Liver (tissue), 9 donors: ENCODE measurements around the gene MPP1. TPM values are rescaled to one million over a fixed set of nuclear protein-coding genes. Genes with fewer than 3 reads are reported as not detected.
"Not testable (repeated sequence)": the region's sequence is repeated elsewhere in the genome, so short reads cannot be mapped to it uniquely, and the experiment has no call there.

Experiments
- DNase-seq: peaks from one replicate; pipeline ENCODE4 v3.0.0-alpha.2; 2017; ENCODE audit warnings: low spot score
- H3K27ac ChIP-seq, 2 donors: one replicate each; pipeline ENCODE4 v1.7.0; 2013; ENCODE audit warnings: inconsistent platforms in 2 of 2, low read length in 2 of 2, control low read depth in 1 of 2, low read depth in 1 of 2, mild to moderate bottlenecking in 1 of 2
- H3K27me3 ChIP-seq, 4 donors: one replicate each; pipeline versions ENCODE4 v1.6.1 to v1.7.0; 2013; ENCODE audit warnings: low read length in 3 of 4, inconsistent platforms in 1 of 4, mild to moderate bottlenecking in 1 of 4, moderate library complexity in 1 of 4; ENCODE audit not compliant: control insufficient read depth in 4 of 4, insufficient read depth in 4 of 4
- H3K36me3 ChIP-seq, 4 donors: one replicate each; pipeline versions ENCODE4 v1.6.1 to v1.7.0; 2013; ENCODE audit warnings: low read length in 3 of 4, mild to moderate bottlenecking in 3 of 4, low read depth in 1 of 4, moderate library complexity in 1 of 4; ENCODE audit not compliant: control insufficient read depth in 4 of 4, insufficient read depth in 3 of 4
- H3K4me1 ChIP-seq, 4 donors: one replicate each; pipeline versions ENCODE4 v1.6.1 to v1.7.0; 2013; ENCODE audit warnings: low read length in 3 of 4, mild to moderate bottlenecking in 3 of 4, moderate library complexity in 1 of 4; ENCODE audit not compliant: control insufficient read depth in 4 of 4, insufficient read depth in 4 of 4
- H3K4me3 ChIP-seq, 3 donors: one replicate each; pipeline versions ENCODE4 v1.6.1 to v1.7.0; 2013; ENCODE audit warnings: low read length in 3 of 3, control low read depth in 1 of 3, low read depth in 1 of 3, mild to moderate bottlenecking in 1 of 3
- H3K9ac ChIP-seq, 2 donors: one replicate each; pipeline ENCODE4 v1.7.0; 2013; ENCODE audit warnings: low read length in 2 of 2, mild to moderate bottlenecking in 2 of 2, moderate library complexity in 2 of 2, control low read depth in 1 of 2, low read depth in 1 of 2
- H3K9me3 ChIP-seq, 4 donors: one replicate each; pipeline versions ENCODE4 v1.6.1 to v1.7.0; 2013; ENCODE audit warnings: low read length in 3 of 4; ENCODE audit not compliant: control insufficient read depth in 4 of 4
- ATF3 ChIP-seq: IDR thresholded peaks from 2 replicates; pipeline ENCODE4 v1.6.1; 2016; ENCODE audit warnings: antibody characterized with exemption
- CTCF ChIP-seq: fragments of 150-350 bp; IDR thresholded peaks from 2 replicates; pipeline ENCODE4 v1.5.1; 2017; ENCODE audit warnings: improper control_type of control experiment, low read depth, low read length; ENCODE audit not compliant: missing input control
- EGR1 ChIP-seq, 2 donors: IDR thresholded peaks; 2 replicates each; pipeline ENCODE4 v1.6.1; 2016 to 2018; ENCODE audit warnings: antibody characterized with exemption in 2 of 2, low read depth in 2 of 2
- FOXA2 ChIP-seq: IDR thresholded peaks from 2 replicates; pipeline ENCODE4 v1.6.1; 2016; ENCODE audit warnings: antibody characterized with exemption
- GABPA ChIP-seq, 2 donors: IDR thresholded peaks in 1 of 2; conservative IDR thresholded peaks in 1 of 2; 2 replicates each; pipeline ENCODE4 v1.6.1; 2016; ENCODE audit warnings: antibody characterized with exemption in 2 of 2, mild to moderate bottlenecking in 1 of 2, moderate library complexity in 1 of 2
- HNF4A ChIP-seq, 2 donors: conservative IDR thresholded peaks; 2 replicates each; pipeline ENCODE4 v1.6.1; 2016; ENCODE audit warnings: antibody characterized with exemption in 2 of 2, mild to moderate bottlenecking in 2 of 2
- HNF4G ChIP-seq: IDR thresholded peaks from 2 replicates; pipeline ENCODE4 v1.6.1; 2016; ENCODE audit warnings: antibody characterized with exemption
- MAX ChIP-seq: IDR thresholded peaks from 2 replicates; pipeline ENCODE4 v1.6.1; 2016; ENCODE audit warnings: antibody characterized with exemption
- NR2F2 ChIP-seq: IDR thresholded peaks from 2 replicates; pipeline ENCODE4 v1.6.1; 2016; ENCODE audit warnings: antibody characterized with exemption
- RAD21 ChIP-seq, 2 donors: IDR thresholded peaks; 2 replicates each; pipeline ENCODE4 v1.6.1; 2016; ENCODE audit warnings: antibody characterized with exemption in 2 of 2, mild to moderate bottlenecking in 2 of 2
- REST ChIP-seq: IDR thresholded peaks from 2 replicates; pipeline ENCODE4 v1.6.1; 2016; ENCODE audit warnings: antibody characterized with exemption, mild to moderate bottlenecking
- RXRA ChIP-seq, 2 donors: IDR thresholded peaks; 2 replicates each; pipeline ENCODE4 v1.6.1; 2017 to 2018; ENCODE audit warnings: antibody characterized with exemption in 2 of 2, mild to moderate bottlenecking in 1 of 2
- TAF1 ChIP-seq: conservative IDR thresholded peaks from 2 replicates; pipeline ENCODE4 v1.6.1; 2016; ENCODE audit warnings: antibody characterized with exemption, mild to moderate bottlenecking
- YY1 ChIP-seq: IDR thresholded peaks from 2 replicates; pipeline ENCODE4 v1.6.1; 2016; ENCODE audit warnings: antibody characterized with exemption, mild to moderate bottlenecking
- WGBS: extraction: QIAGEN DNeasy Blood & Tissue Kit; methylation state at CpG from one replicate; pipeline ENCODE4 v1.1.7; 2013; 5-methylcytosine and 5-hydroxymethylcytosine counted together
- polyA plus RNA-seq, 2 donors: library from polyadenylated mRNA; stranded (reverse) in 1 of 2; unstranded in 1 of 2; fragments of 200-250 nt in 1 of 2; fragments of >200 nt in 1 of 2; fragmentation: Nextera tagmentation in 1 of 2; extraction: Ambion mirVana in 1 of 2; gene quantifications; one replicate each; pipeline versions ENCODE4 v1.2.1 to v1.2.3, GENCODE V29; 2013 to 2015
- total RNA-seq, 2 donors: library from RNA; depleted of rRNA; stranded (reverse); fragments of >200 nt; gene quantifications; one replicate each; pipeline ENCODE4 v1.2.3, GENCODE V29; 2014
- donor health status: healthy.
- donor health status: healthy.
- donor health status: healthy.
- donor health status: healthy.
- donor health status: healthy.

Gene MPP1
- total and polyA plus RNA-seq, 4 donors = 13.8 to 168 (median 23.4) TPM

- no peak for DNase-seq
- TF ChIP-seq HNF4A (conservative IDR thresholded peaks at IDR 0.05) (no peak), FOXA2 (no peak)
- H3K36me3 ChIP-seq = no peaks in the 10 kb centered on the region
- no peaks in the 10 kb centered on the region for H3K4me1 ChIP-seq
- H3K27ac ChIP-seq = no peak overlapping the region
- WGBS = 82% methylated on average over 11 of the region's 11 CpGs
- no peaks in the 10 kb centered on the region for H3K9me3 ChIP-seq
- H3K9ac ChIP-seq = no peak overlapping the region
- H3K4me3 ChIP-seq = no peak overlapping the region
- H3K27me3 ChIP-seq = no peaks in the 10 kb centered on the region
Observed at GRCh38 chrX:154818916-154819770, 13.9 kb upstream of the MPP1 start.

GRCh38 chrX:154817048-154817618 lies 11.8 kb upstream of the MPP1 start:
- 98% methylated on average over 19 of the region's 19 CpGs for WGBS
- not testable (repeated sequence) for H3K4me1 ChIP-seq, H3K27me3 ChIP-seq, H3K4me3 ChIP-seq, H3K36me3 ChIP-seq, H3K9ac ChIP-seq, H3K27ac ChIP-seq, H3K9me3 ChIP-seq, DNase-seq

GRCh38 chrX:154816326-154816898 lies 11.1 kb upstream of the MPP1 start:
- not testable (repeated sequence) for H3K9me3 ChIP-seq, H3K36me3 ChIP-seq, H3K27ac ChIP-seq, H3K27me3 ChIP-seq, H3K4me1 ChIP-seq, H3K4me3 ChIP-seq, DNase-seq, H3K9ac ChIP-seq
- WGBS = 94% methylated on average over 4 of the region's 4 CpGs

- no peak overlapping the region for H3K27ac ChIP-seq
- H3K27me3 ChIP-seq = no peaks in the 10 kb centered on the region
- WGBS = 50% methylated on average over 5 of the region's 5 CpGs
- H3K36me3 ChIP-seq = no peaks in the 10 kb centered on the region
- no peak overlapping the region for H3K4me3 ChIP-seq
- H3K4me1 ChIP-seq = no peaks in the 10 kb centered on the region
- no peak for DNase-seq
- no peak overlapping the region for H3K9ac ChIP-seq
- no peaks in the 10 kb centered on the region for H3K9me3 ChIP-seq
- TF ChIP-seq RXRA (IDR thresholded peaks at IDR 0.05) (no peak), NR2F2 (no peak), CTCF (no peak), HNF4G (no peak), ATF3 (no peak), GABPA (IDR thresholded peaks at IDR 0.05 in 1 of 2, conservative IDR thresholded peaks at IDR 0.05 in 1 of 2) (no peak), FOXA2 (no peak), MAX (no peak), TAF1 (no peak), YY1 (no peak), REST (no peak), RAD21 (IDR thresholded peaks at IDR 0.05) (no peak), EGR1 (IDR thresholded peaks at IDR 0.05; ENCODE audit: low read depth in 2 of 2) (no peak)
Observed at GRCh38 chrX:154815274-154815818, 10.1 kb upstream of the MPP1 start.
